Measurements from ENCODE around the gene CENPU. TPM values are rescaled to one million over a fixed set of nuclear protein-coding genes. Genes with fewer than 3 reads are reported as not detected.

Gene CENPU
- total and polyA plus RNA-seq, 5 experiments from 2014 or later = 1.7 to 2.8 (median 1.9) TPM; not detected in 1

DNA sequence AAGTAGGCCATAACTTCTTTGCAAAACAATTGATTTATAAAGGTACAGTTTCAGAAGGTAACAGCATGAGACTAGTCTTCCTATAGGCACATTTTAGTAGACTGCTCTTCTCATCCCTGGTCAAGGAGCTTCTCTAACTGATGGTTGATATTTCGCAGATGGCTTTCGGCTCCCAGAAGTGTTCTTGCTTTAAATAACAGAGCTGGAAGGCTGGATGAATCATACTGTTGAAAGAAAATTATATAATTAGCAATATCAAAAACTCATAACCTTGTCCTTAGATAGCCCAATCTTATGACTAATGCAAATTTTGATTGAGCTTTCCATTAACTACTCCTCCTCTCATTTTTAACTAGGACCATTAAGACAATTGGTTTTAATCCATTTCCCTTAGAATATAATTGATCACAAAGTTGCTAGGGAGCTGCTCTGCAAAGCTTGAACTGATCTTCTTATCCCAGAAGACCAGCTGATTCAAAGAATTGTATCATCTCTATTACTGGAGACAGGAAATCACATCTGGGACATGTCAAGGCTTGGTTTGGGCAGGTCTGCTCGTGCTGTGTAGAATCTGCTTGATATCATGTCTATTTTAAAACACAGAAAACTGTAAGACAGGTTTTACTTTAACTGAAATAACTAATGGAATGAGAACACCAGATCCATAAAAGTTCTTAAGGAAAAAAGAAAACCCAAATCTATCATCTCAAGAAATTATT is 38.6 kb downstream of the CENPU start:
- ATAC-seq (no peak), DNase-seq (no peak)
- H3K27me3 Mint-ChIP-seq = no peaks in the 10 kb centered on the region
- POLR2A ChIA-PET = no interaction called here
- no peaks in the 10 kb centered on the region for H3K4me1 Mint-ChIP-seq
- no peak overlapping the region for H3K27ac Mint-ChIP-seq
- peaks cover 0 to 48% (median 22%) of the 10 kb centered on the region in 3 donors for H3K36me3 Mint-ChIP-seq
- H3K4me3 Mint-ChIP-seq = no peak overlapping the region
- no peaks in the 10 kb centered on the region for H3K9me3 Mint-ChIP-seq

DNA sequence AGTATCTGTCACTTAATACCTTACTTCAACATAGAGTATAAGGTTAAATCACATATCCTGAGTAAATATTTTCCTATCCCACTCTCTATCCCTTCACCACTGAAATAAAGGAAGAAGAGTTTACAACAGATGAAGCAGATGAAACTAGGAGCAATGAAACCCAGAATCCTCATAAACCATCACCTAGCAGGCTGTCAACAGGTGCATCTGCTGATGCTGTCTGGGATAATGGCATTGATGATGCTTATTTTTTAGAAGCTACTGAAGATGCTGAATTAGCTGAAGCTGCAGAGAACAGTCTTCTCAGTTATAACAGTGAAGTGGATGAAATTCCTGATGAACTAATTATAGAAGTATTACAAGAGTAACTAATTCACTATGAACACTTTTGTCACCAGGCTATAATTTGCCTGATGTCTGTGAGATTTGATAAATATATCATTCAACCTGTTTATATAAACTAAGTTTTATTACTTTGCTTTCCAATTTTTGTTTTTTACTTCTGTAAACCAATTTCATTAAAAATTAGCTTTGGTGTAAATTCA is 39.4 kb downstream of the CENPU start:
- H3K27me3 Mint-ChIP-seq = no peaks in the 10 kb centered on the region
- no peak overlapping the region for H3K4me3 Mint-ChIP-seq
- ATAC-seq = no peak
- peaks cover 0 to 48% (median 22%) of the 10 kb centered on the region in 3 donors for H3K36me3 Mint-ChIP-seq
- H3K27ac Mint-ChIP-seq = no peak overlapping the region
- POLR2A ChIA-PET = no interaction called here
- DNase-seq = no peak
- H3K9me3 Mint-ChIP-seq = no peaks in the 10 kb centered on the region
- no peaks in the 10 kb centered on the region for H3K4me1 Mint-ChIP-seq

DNA sequence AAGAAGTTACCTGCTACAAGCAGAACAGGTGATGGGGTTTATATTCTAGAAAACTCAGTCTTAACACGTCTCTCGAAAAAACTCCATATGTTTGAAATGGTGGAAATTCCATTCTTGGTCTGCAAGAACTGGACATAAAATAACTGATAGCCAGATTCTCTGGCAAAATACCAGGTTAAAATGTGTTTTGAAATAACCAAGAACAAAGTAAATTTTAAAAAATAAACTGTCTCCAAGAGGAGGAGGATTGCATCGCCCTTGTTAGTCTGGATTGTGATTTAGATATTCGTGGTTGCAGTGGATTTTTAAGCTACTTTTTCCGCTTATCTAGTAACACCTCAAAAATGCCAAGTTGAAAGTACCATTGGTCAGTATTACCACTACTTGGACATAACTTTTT is 40.8 kb downstream of the CENPU start:
- no peak overlapping the region for H3K4me3 Mint-ChIP-seq
- DNase-seq (no peak), ATAC-seq (no peak)
- POLR2A ChIA-PET = no interaction called here
- no peaks in the 10 kb centered on the region for H3K4me1 Mint-ChIP-seq
- H3K36me3 Mint-ChIP-seq = peaks cover 0 to 53% (median 22%) of the 10 kb centered on the region in 3 donors
- H3K9me3 Mint-ChIP-seq = no peaks in the 10 kb centered on the region
- H3K27me3 Mint-ChIP-seq = no peaks in the 10 kb centered on the region
- no peak overlapping the region for H3K27ac Mint-ChIP-seq

DNA sequence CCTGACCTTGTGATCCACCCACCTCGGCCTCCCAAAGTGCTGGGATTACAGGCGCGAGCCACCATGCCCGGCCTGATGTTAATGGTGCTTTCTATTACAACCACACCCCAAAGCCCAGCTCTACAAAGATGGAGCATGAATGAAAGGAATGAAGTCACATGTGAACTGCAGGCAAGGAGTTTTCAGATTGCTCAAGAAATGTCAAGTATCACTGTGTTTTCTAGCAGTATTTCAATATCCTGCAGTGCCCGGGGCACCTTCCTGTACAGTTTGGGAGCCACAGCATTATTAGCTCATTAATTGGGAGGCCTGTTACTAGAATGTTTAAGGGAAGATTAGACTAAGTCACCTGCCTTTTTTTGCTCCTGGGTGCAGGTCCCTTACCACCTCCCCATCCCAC is 44.2 kb downstream of the CENPU start:
- Mint-ChIP-seq H3K9me3 (no peaks in the 10 kb centered on the region), H3K4me1 (peaks cover 0 to 5% (median 2%) of the 10 kb centered on the region in 4 donors), H3K27me3 (no peaks in the 10 kb centered on the region), H3K36me3 (peaks cover 0 to 50% (median 19%) of the 10 kb centered on the region in 3 donors), H3K4me3 (no peak overlapping the region), H3K27ac (no peak overlapping the region)
- ATAC-seq = no peak
- POLR2A ChIA-PET = no interaction called here
- DNase-seq = no peak

DNA sequence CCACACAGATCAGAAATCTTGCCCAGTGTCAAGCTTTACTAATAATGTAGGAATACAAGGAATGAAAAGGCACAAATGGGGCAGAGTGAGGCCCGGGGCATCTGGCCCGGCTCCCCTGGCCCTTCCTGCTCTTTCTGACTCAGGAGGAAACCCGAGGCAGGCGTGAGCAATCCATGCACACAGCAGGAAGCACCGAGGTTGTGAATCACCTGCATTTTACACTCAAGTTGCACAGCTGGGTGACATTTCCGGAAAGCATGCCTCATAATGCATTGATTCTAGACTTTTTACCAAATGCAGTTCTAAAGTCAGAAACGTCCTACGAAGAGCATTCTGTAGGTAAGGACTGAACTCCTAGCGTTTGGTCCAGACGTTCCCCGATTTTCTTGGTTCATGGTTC is 45.4 kb downstream of the CENPU start:
- H3K27ac Mint-ChIP-seq = no peak overlapping the region
- POLR2A ChIA-PET = no interaction called here
- no peaks in the 10 kb centered on the region for H3K9me3 Mint-ChIP-seq
- H3K36me3 Mint-ChIP-seq = peaks cover 0 to 41% (median 12%) of the 10 kb centered on the region in 3 donors
- DNase-seq (no peak), ATAC-seq (no peak)
- H3K4me1 Mint-ChIP-seq = peaks cover 2 to 9% (median 5%) of the 10 kb centered on the region in 4 donors
- H3K27me3 Mint-ChIP-seq = no peaks in the 10 kb centered on the region
- no peak overlapping the region for H3K4me3 Mint-ChIP-seq

DNA sequence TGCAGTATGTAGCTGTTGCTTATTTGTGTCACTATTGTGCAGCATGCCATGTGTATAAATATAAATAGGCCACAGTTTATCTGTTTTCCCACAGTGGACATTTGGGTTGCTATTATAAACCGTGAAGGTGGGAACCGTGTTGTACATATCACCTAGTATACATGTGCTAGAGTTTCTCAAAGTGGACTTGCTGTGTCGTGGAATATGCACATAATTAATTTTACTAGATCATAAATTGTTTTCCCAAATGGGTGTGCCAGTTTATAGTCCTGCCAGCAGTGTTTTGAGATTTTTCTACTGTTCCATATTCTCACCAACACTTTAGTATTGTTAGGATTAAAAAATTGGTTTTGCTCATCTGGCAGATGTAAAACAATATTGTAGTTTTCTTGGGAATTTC is 45.9 kb downstream of the CENPU start:
- Mint-ChIP-seq H3K4me3 (no peak overlapping the region), H3K36me3 (peaks cover 0 to 37% (median 11%) of the 10 kb centered on the region in 3 donors), H3K27me3 (no peaks in the 10 kb centered on the region), H3K4me1 (peaks cover 2 to 9% (median 5%) of the 10 kb centered on the region in 4 donors), H3K27ac (no peak overlapping the region), H3K9me3 (no peaks in the 10 kb centered on the region)
- ATAC-seq = no peak
- POLR2A ChIA-PET = no interaction called here
- DNase-seq = no peak

DNA sequence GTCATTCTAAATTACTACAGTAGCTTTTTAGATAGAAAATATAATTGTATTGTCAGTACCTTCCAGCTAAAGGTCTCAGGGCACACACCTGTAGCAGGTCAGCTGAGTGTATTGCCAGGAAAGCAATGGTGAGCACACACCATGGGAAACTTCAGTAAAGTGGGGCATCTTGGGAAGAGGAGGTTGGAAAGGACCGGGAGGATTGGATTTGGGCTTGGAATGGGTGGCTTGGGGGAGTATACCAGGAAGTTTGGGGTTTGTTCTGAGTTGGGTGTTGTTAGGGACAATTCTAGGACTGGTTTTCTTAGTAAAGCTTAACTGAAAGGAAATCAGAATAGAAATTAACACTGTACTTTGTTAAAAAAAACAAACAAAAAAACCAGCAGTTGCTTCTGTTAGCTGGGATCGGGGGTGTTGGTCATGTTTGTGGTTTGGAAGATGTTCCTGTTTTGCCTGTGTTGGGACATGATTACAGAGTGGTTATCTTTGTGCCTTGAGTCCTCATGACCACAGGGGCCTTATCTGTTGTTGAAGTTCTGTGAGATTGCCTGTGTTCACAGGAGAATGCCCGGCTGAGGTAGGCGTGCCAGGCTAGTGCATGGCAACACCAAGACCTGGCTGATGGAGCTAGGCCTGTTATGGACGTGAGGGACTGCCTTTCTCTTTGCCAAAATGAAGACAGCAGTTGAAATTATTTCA is 49.3 kb downstream of the CENPU start:
- DNase-seq = no peak
- ATAC-seq = no peak
- Mint-ChIP-seq H3K27ac (peak overlapping the region in 4 of 10 donors; percentile 12 to 64 (median 38)), H3K4me3 (no peak overlapping the region), H3K27me3 (no peaks in the 10 kb centered on the region), H3K36me3 (peaks cover 0 to 27% (median 14%) of the 10 kb centered on the region in 3 donors), H3K4me1 (peaks cover 2 to 9% (median 5%) of the 10 kb centered on the region in 4 donors), H3K9me3 (no peaks in the 10 kb centered on the region)
- POLR2A ChIA-PET = no interaction called here

DNA sequence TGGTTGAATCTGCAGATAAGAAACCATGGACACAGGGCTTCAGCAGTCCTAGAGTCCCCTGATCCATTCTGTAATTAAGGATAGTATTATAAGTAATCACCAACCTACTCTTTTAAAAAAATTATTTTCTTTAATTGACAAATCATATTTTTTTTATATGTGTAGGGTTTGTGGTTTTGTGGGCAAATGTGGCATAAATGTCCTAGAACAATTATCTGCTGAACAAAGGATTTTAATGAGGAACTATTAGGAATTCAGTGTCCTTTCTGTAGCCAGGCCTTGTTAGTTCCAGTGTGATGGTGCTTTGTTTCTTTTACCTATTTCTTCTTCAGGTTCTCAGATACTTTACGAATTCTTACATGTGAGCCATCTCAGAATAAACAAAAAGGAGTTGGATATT is 52.0 kb downstream of the CENPU start:
- DNase-seq (no peak), ATAC-seq (no peak)
- peaks cover 0 to 19% (median 14%) of the 10 kb centered on the region in 3 donors for H3K36me3 Mint-ChIP-seq
- H3K27me3 Mint-ChIP-seq = no peaks in the 10 kb centered on the region
- H3K4me1 Mint-ChIP-seq = peaks cover 4 to 9% (median 6%) of the 10 kb centered on the region in 4 donors
- POLR2A ChIA-PET = no interaction called here
- no peaks in the 10 kb centered on the region for H3K9me3 Mint-ChIP-seq
- no peak overlapping the region for H3K4me3 Mint-ChIP-seq
- H3K27ac Mint-ChIP-seq = no peak overlapping the region

DNA sequence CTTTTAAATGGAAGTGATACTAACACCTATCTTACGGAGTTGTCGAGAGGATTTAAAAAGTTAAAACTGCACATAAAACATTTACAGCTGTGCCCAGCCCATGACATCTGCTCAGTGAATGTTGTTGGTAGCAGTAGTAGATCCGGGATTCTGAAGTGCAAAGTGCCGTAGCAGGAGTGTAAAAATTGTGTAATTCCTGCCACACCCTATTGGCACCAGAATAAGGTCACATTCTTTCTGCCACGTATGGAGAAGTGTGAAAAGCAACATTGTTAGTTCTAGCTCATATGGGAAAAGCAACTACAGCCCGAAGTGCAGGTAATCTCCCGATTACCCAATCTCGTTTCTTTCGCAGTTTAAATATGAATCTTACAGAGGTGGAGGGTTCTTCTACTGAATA is 53.2 kb downstream of the CENPU start:
- peaks cover 0 to 16% (median 11%) of the 10 kb centered on the region in 3 donors for H3K36me3 Mint-ChIP-seq
- peak overlapping the region in 1 of 10 donors; percentile 1 for H3K27ac Mint-ChIP-seq
- H3K9me3 Mint-ChIP-seq = no peaks in the 10 kb centered on the region
- DNase-seq (no peak), ATAC-seq (no peak)
- peaks cover 4 to 9% (median 6%) of the 10 kb centered on the region in 4 donors for H3K4me1 Mint-ChIP-seq
- POLR2A ChIA-PET = no interaction called here
- H3K27me3 Mint-ChIP-seq = no peaks in the 10 kb centered on the region
- no peak overlapping the region for H3K4me3 Mint-ChIP-seq

DNA sequence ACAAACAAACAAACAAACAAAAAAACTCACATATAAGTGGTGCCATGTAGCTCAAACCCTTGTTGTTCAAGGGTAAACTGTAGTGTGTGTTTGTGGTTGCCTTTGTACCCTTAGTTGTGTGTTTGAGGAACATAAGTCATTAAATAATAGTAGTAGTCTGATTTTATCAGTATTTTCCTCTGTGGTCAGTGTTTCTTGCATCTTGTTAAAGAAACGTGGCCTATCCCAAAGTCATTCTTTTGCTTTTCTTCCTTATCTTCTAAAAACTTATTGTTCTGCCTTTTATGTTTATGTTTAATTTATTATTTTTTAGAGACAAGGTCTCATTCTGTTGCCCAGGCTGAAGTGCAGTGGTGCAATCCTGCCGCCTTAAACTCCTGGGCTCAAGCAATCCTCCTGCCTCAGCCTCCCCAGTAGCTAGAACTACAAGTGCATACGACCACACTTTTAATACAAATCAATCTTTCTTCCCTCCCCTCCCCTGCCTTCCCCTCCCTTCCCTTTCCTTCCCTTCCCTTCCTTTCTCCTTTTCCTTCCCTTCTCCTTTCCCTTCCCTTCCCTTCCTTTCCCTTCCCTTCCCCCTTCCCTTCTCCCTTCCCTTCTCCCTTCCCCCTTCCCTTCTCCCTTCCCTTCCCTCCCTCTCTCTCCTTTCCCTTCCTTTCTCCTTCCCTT is 57.9 kb downstream of the CENPU start:
- DNase-seq = no peak
- Mint-ChIP-seq H3K4me3 (no peak overlapping the region), H3K27me3 (no peaks in the 10 kb centered on the region), H3K9me3 (no peaks in the 10 kb centered on the region), H3K27ac (no peak overlapping the region), H3K36me3 (peaks cover 3 to 35% (median 20%) of the 10 kb centered on the region in 3 donors), H3K4me1 (peaks cover 0 to 2% (median under 1%) of the 10 kb centered on the region in 4 donors)
- no peak for ATAC-seq
- POLR2A ChIA-PET = no interaction called here

DNA sequence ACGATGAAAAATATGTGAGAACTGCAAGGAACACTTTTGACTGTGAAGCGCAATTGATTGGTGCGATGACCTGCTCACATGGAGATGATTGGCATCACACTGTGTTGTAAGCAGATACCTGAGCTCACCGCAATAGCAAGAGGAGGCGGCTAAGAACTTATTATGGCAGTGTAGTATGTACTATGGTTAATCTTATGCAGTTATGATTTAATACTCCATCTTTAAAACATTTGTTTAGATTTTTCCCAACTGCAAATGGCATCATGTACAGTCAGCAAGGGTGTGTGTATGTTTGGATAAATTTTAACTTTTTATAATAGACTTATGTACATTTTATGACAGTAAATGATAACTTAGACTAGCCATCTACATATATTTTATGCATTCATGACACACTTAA is 58.9 kb downstream of the CENPU start:
- H3K4me1 Mint-ChIP-seq = peaks cover under 1 to 3% (median 2%) of the 10 kb centered on the region in 4 donors
- no peaks in the 10 kb centered on the region for H3K27me3 Mint-ChIP-seq
- ATAC-seq = no peak
- POLR2A ChIA-PET = no interaction called here
- DNase-seq = no peak
- no peak overlapping the region for H3K4me3 Mint-ChIP-seq
- no peaks in the 10 kb centered on the region for H3K9me3 Mint-ChIP-seq
- H3K27ac Mint-ChIP-seq = no peak overlapping the region
- H3K36me3 Mint-ChIP-seq = peaks cover 3 to 40% (median 15%) of the 10 kb centered on the region in 3 donors

DNA sequence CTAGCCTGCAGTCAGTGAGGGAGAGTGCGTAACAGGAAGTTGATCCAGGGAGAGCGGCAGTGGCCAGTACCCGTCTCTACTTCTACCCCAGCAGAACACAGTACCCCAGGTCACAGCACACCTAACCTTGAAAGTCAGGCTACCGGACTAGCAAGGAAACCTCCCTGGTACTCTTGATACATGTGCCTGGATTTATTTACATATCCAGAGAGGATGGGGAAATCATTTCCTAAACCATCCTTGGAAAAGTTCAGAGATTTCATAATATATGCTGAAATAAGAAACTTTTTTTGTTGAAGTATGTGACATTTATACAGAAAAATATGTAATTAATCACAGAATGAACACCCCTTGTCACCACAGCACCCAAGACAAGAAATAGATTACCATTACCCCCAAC is 59.9 kb downstream of the CENPU start:
- peaks cover 5 to 13% (median 11%) of the 10 kb centered on the region in 4 donors for H3K4me1 Mint-ChIP-seq
- no peak overlapping the region for H3K4me3 Mint-ChIP-seq
- peaks cover 3 to 42% (median 18%) of the 10 kb centered on the region in 3 donors for H3K36me3 Mint-ChIP-seq
- POLR2A ChIA-PET = no interaction called here
- H3K27me3 Mint-ChIP-seq = no peaks in the 10 kb centered on the region
- no peaks in the 10 kb centered on the region for H3K9me3 Mint-ChIP-seq
- ATAC-seq (no peak), DNase-seq (no peak)
- peak overlapping the region in 1 of 10 donors; percentile 22 for H3K27ac Mint-ChIP-seq

DNA sequence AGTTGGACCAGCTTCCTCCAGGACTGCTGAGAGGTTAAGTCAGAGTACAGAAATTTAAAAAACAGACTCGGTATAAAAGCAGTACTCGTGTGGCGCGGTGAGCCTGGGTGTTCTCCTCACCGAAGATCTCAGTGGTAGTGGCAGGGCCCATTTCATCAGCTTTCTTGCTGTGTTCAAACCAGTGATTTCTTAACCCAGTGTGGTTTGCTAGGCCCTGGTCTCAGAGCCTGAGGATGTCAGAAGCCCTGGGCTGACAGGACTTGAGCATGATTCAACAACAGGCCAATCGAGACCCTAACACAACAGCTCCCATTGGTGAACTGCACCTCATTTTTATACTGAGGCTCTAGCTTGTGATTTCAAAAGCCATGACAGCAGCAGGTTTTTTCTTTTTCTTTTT is 61.2 kb downstream of the CENPU start:
- no peak for DNase-seq
- POLR2A ChIA-PET = no interaction called here
- Mint-ChIP-seq H3K9me3 (peaks cover 0 to 1% (median 0%) of the 10 kb centered on the region in 9 donors), H3K36me3 (peaks cover 10 to 51% (median 18%) of the 10 kb centered on the region in 3 donors), H3K4me1 (peaks cover 16 to 25% (median 22%) of the 10 kb centered on the region in 4 donors), H3K27me3 (no peaks in the 10 kb centered on the region), H3K4me3 (no peak overlapping the region), H3K27ac (no peak overlapping the region)
- ATAC-seq = no peak
